ENCODE measurements around the gene WFS1. TPM values are rescaled to one million over a fixed set of nuclear protein-coding genes. Genes with fewer than 3 reads are reported as not detected.

WFS1 gene
- total RNA-seq, 1 experiment from 2014 or later, result 21.5 TPM

- TF ChIP-seq CTCF (IDR thresholded peaks at IDR 0.05 in 2 of 3, conservative IDR thresholded peaks at IDR 0.05 in 1 of 3; ENCODE audit: borderline replicate concordance in 1 of 3, insufficient read depth in 1 of 3, low read depth in 2 of 3, low read length in 2 of 3) (no peak), SIN3A (IDR thresholded peaks at IDR 0.05; ENCODE audit: low read depth) (no peak), YY1 (IDR thresholded peaks at IDR 0.05; ENCODE audit: extremely low read depth, insufficient replicate concordance, low read depth, low read length) (no peak), ZFX (IDR thresholded peaks at IDR 0.05) (no peak), POLR2AphosphoS5 (IDR thresholded peaks at IDR 0.05; ENCODE audit: low read depth, low read length) (no peak), EZH2 (IDR thresholded peaks at IDR 0.05) (no peak)
These were observed 32.2 kb downstream of the WFS1 start (continued) for GRCh38 chr4:6301732-6302442.

- Histone ChIP-seq H3K27me3 (ENCODE audit: insufficient read depth, low read length) (no peaks in the 10 kb centered on the region), H3K4me1 (ENCODE audit: control insufficient read depth in 1 of 2, insufficient read depth in 2 of 2, low read length in 2 of 2) (no peaks in the 10 kb centered on the region), H2AFZ (ENCODE audit: low read depth, low read length, poor library complexity, severe bottlenecking) (no peak overlapping the region), H3K9me2 (ENCODE audit: insufficient read depth) (no peaks in the 10 kb centered on the region), H3K9me3 (ENCODE audit: control insufficient read depth in 1 of 2, insufficient read depth in 1 of 2, low read depth in 1 of 2, low read length in 2 of 2) (no peaks in the 10 kb centered on the region), H3K27ac (ENCODE audit: low read depth, low read length) (no peak overlapping the region), H4K20me1 (ENCODE audit: insufficient read depth) (no peaks in the 10 kb centered on the region), H3K36me3 (ENCODE audit: control insufficient read depth in 1 of 2, insufficient read depth in 2 of 2, low read length in 2 of 2) (peaks cover 3 to 5% of the 10 kb centered on the region in 2 experiments; a peak in 2 of 4 replicates), H3K9ac (ENCODE audit: low read length) (no peak overlapping the region), H3K4me2 (ENCODE audit: low read length) (no peak overlapping the region), H3K79me2 (ENCODE audit: insufficient read depth, low read length) (no peaks in the 10 kb centered on the region), H3K4me3 (replicated peaks in 1 of 2; ENCODE audit: low read depth in 1 of 2, low read length in 2 of 2) (no peak overlapping the region)
- TF ChIP-seq ZFX (IDR thresholded peaks at IDR 0.05) (no peak), REST (IDR thresholded peaks at IDR 0.05; ENCODE audit: low read depth) (no peak), CTCF (IDR thresholded peaks at IDR 0.05 in 2 of 3, conservative IDR thresholded peaks at IDR 0.05 in 1 of 3; ENCODE audit: borderline replicate concordance in 1 of 3, insufficient read depth in 1 of 3, low read depth in 2 of 3, low read length in 2 of 3) (no peak), SRF (IDR thresholded peaks at IDR 0.05; ENCODE audit: low read depth) (no peak), EZH2phosphoT487 (IDR thresholded peaks at IDR 0.05; ENCODE audit: borderline replicate concordance) (no peak), SP1 (IDR thresholded peaks at IDR 0.05; ENCODE audit: low read depth) (no peak), JUND (IDR thresholded peaks at IDR 0.05) (no peak), CEBPB (IDR thresholded peaks at IDR 0.05; ENCODE audit: low read depth) (no peak), ATF3 (IDR thresholded peaks at IDR 0.05) (no peak)
- ChIA-PET RAD21 (ENCODE audit: low non-redundant PET in 1 of 2, low total read pairs in 2 of 2, uncharacterized antibody in 2 of 2, unreplicated experiment in 2 of 2) (no interaction called here), POLR2A (no interaction called here), CTCF (no interaction called here)
- no peak for ATAC-seq
- DNase-seq (ENCODE audit: low read depth, low spot score), result no peak
- intact Hi-C loops (cut with micrococcal nuclease), result no loop called here
- no TSS peak for BruUV-seq (replicated peaks)
These were observed 33.2 kb downstream of the WFS1 start for GRCh38 chr4:6302869-6303268.

Data from HCT116 (cell line).